Measurements from ENCODE around the gene CNTNAP2.

The CNTNAP2 gene

DNA sequence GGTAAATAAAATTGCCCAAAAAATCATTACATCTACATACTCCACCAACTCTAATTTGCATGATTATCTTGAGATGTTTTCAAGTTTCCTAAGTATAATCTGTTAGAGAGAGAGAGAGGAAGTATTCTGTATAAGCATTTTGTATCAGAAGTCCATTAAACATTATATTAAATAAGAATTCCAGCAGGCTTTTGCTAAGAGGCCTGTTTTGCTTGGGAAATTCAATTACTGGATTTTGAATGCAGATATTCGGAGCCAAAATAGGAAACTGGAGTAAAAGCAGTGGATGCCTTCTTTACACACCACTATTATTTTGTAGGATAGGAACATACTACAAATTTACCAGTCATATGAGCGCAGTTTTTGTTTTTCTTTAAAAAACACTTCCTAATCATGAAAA is 727.8 kb downstream of the CNTNAP2 start:
- H3K36me3 ChIP-seq (ENCODE audit: control insufficient read depth, insufficient read depth, low read length, severe bottlenecking): no peaks in the 10 kb centered on the region
- H3K9me3 ChIP-seq (ENCODE audit: control insufficient read depth, low read length): peaks cover 3% of the 10 kb centered on the region
- H3K9ac ChIP-seq (ENCODE audit: low read length): no peak overlapping the region
- no peak for DNase-seq (ENCODE audit: low read depth)
- H3K4me1 ChIP-seq (ENCODE audit: control insufficient read depth, insufficient read depth, low read length): no peaks in the 10 kb centered on the region
- no peak overlapping the region for H3K4me3 ChIP-seq (ENCODE audit: low read length)
- no peaks in the 10 kb centered on the region for H3K27me3 ChIP-seq (replicated peaks; ENCODE audit: control insufficient read depth, insufficient read depth, low read length)

DNA sequence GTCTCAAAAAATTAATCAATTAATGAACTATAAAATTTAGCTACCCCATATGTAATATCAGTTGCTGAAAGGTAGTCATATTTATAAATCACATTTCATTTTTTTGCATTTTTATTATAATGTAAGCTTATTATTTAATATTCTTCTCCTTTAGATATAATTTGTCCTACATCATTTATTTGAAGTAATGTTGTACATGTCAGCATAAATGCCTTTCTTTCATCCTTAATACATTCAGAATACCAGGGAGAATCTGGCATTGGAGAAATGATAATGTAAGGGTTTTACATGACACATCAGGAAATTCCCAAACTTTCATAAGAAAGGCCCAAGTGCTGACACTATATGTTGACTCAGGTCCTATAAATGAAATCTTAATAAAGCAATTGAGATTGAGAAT is 742.1 kb downstream of the CNTNAP2 start:
- Histone ChIP-seq H3K4me1 (ENCODE audit: control insufficient read depth, insufficient read depth, low read length) (no peaks in the 10 kb centered on the region), H3K27me3 (replicated peaks; ENCODE audit: control insufficient read depth, insufficient read depth, low read length) (no peaks in the 10 kb centered on the region), H3K9me3 (ENCODE audit: control insufficient read depth, low read length) (no peaks in the 10 kb centered on the region), H3K4me3 (ENCODE audit: low read length) (no peak overlapping the region), H3K36me3 (ENCODE audit: control insufficient read depth, insufficient read depth, low read length, severe bottlenecking) (no peaks in the 10 kb centered on the region), H3K9ac (ENCODE audit: low read length) (no peak overlapping the region)
- DNase-seq (ENCODE audit: low read depth): no peak

DNA sequence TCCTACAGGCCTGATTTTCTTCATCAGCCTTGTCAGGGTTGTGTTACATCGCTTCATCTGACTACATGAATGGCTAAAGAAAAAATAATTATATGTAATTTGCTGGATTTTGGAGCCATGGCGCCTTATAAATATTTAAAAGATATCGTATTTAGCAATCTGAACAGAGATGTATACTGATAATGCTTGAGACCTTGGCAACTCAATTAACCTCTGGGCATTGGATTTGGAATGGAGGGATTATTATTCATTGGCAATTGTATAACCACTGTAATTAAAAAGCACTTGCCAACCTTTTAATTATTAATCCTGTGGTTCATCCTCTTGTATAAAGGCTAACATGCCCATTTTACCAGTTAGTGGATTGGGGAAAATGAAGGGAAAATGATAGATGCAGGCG is 745.1 kb downstream of the CNTNAP2 start:
- Histone ChIP-seq H3K9me3 (ENCODE audit: control insufficient read depth, low read length) (no peaks in the 10 kb centered on the region), H3K27me3 (replicated peaks; ENCODE audit: control insufficient read depth, insufficient read depth, low read length) (no peaks in the 10 kb centered on the region), H3K36me3 (ENCODE audit: control insufficient read depth, insufficient read depth, low read length, severe bottlenecking) (no peaks in the 10 kb centered on the region), H3K4me1 (ENCODE audit: control insufficient read depth, insufficient read depth, low read length) (no peaks in the 10 kb centered on the region), H3K9ac (ENCODE audit: low read length) (no peak overlapping the region), H3K4me3 (ENCODE audit: low read length) (no peak overlapping the region)
- no peak for DNase-seq (ENCODE audit: low read depth)

- Histone ChIP-seq H3K4me1 (ENCODE audit: control insufficient read depth, insufficient read depth, low read length) (no peaks in the 10 kb centered on the region), H3K9me3 (ENCODE audit: control insufficient read depth, low read length) (no peaks in the 10 kb centered on the region), H3K9ac (ENCODE audit: low read length) (no peak overlapping the region), H3K4me3 (ENCODE audit: low read length) (no peak overlapping the region), H3K36me3 (ENCODE audit: control insufficient read depth, insufficient read depth, low read length, severe bottlenecking) (no peaks in the 10 kb centered on the region), H3K27me3 (replicated peaks; ENCODE audit: control insufficient read depth, insufficient read depth, low read length) (no peaks in the 10 kb centered on the region)
- peak; percentile 39 for DNase-seq (ENCODE audit: low read depth)
Measured at GRCh38 chr7:146862415-146862814, 745.8 kb downstream of the CNTNAP2 start.

DNA sequence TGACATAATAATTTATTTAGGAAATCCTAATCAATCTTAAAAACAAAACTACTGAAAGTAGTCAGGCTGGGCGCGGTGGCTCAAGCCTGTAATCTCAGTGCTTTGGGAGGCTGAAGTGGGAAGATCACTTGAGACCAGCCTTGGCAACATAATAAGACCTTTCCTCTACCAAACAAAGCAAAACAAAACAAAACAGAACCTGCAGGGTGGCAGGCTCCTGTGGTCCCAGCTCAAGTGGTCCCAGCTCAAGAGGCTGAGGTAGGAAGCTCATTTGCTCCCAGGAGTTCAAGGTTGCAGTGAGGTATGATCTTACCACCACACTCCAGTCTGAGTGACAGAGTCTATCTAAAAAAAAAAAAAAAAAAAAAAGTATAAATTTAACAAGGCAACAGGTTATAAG is 748.0 kb downstream of the CNTNAP2 start:
- Histone ChIP-seq H3K9ac (ENCODE audit: low read length) (no peak overlapping the region), H3K9me3 (ENCODE audit: control insufficient read depth, low read length) (no peaks in the 10 kb centered on the region), H3K4me3 (ENCODE audit: low read length) (no peak overlapping the region), H3K27me3 (replicated peaks; ENCODE audit: control insufficient read depth, insufficient read depth, low read length) (no peaks in the 10 kb centered on the region), H3K36me3 (ENCODE audit: control insufficient read depth, insufficient read depth, low read length, severe bottlenecking) (no peaks in the 10 kb centered on the region), H3K4me1 (ENCODE audit: control insufficient read depth, insufficient read depth, low read length) (no peaks in the 10 kb centered on the region)
- DNase-seq (ENCODE audit: low read depth): no peak

- Histone ChIP-seq H3K9ac (ENCODE audit: low read length) (no peak overlapping the region), H3K27me3 (replicated peaks; ENCODE audit: control insufficient read depth, insufficient read depth, low read length) (no peaks in the 10 kb centered on the region), H3K36me3 (ENCODE audit: control insufficient read depth, insufficient read depth, low read length, severe bottlenecking) (no peaks in the 10 kb centered on the region), H3K9me3 (ENCODE audit: control insufficient read depth, low read length) (no peaks in the 10 kb centered on the region), H3K4me3 (ENCODE audit: low read length) (no peak overlapping the region), H3K4me1 (ENCODE audit: control insufficient read depth, insufficient read depth, low read length) (no peaks in the 10 kb centered on the region)
- no peak for DNase-seq (ENCODE audit: low read depth)
Measured at GRCh38 chr7:146865696-146866095, 749.1 kb downstream of the CNTNAP2 start.

GRCh38 chr7:146874722-146875121 is 758.1 kb downstream of the CNTNAP2 start:
- H3K4me3 ChIP-seq (ENCODE audit: low read length): no peak overlapping the region
- H3K36me3 ChIP-seq (ENCODE audit: control insufficient read depth, insufficient read depth, low read length, severe bottlenecking): no peaks in the 10 kb centered on the region
- H3K27me3 ChIP-seq (replicated peaks; ENCODE audit: control insufficient read depth, insufficient read depth, low read length): no peaks in the 10 kb centered on the region
- H3K9ac ChIP-seq (ENCODE audit: low read length): no peak overlapping the region
- H3K9me3 ChIP-seq (ENCODE audit: control insufficient read depth, low read length): no peaks in the 10 kb centered on the region
- no peaks in the 10 kb centered on the region for H3K4me1 ChIP-seq (ENCODE audit: control insufficient read depth, insufficient read depth, low read length)
- no peak for DNase-seq (ENCODE audit: low read depth)

GRCh38 chr7:146875237-146875785 is 758.7 kb downstream of the CNTNAP2 start:
- no peaks in the 10 kb centered on the region for H3K36me3 ChIP-seq (ENCODE audit: control insufficient read depth, insufficient read depth, low read length, severe bottlenecking)
- H3K9me3 ChIP-seq (ENCODE audit: control insufficient read depth, low read length): no peaks in the 10 kb centered on the region
- DNase-seq (ENCODE audit: low read depth): no peak
- H3K9ac ChIP-seq (ENCODE audit: low read length): no peak overlapping the region
- no peak overlapping the region for H3K4me3 ChIP-seq (ENCODE audit: low read length)
- H3K4me1 ChIP-seq (ENCODE audit: control insufficient read depth, insufficient read depth, low read length): no peaks in the 10 kb centered on the region
- no peaks in the 10 kb centered on the region for H3K27me3 ChIP-seq (replicated peaks; ENCODE audit: control insufficient read depth, insufficient read depth, low read length)

GRCh38 chr7:146875981-146876380 is 759.4 kb downstream of the CNTNAP2 start:
- H3K9ac ChIP-seq (ENCODE audit: low read length): no peak overlapping the region
- no peak overlapping the region for H3K4me3 ChIP-seq (ENCODE audit: low read length)
- no peaks in the 10 kb centered on the region for H3K9me3 ChIP-seq (ENCODE audit: control insufficient read depth, low read length)
- H3K27me3 ChIP-seq (replicated peaks; ENCODE audit: control insufficient read depth, insufficient read depth, low read length): no peaks in the 10 kb centered on the region
- DNase-seq (ENCODE audit: low read depth): peak; percentile 65
- H3K36me3 ChIP-seq (ENCODE audit: control insufficient read depth, insufficient read depth, low read length, severe bottlenecking): no peaks in the 10 kb centered on the region
- no peaks in the 10 kb centered on the region for H3K4me1 ChIP-seq (ENCODE audit: control insufficient read depth, insufficient read depth, low read length)

GRCh38 chr7:146876411-146876810 is 759.8 kb downstream of the CNTNAP2 start:
- Histone ChIP-seq H3K9ac (ENCODE audit: low read length) (no peak overlapping the region), H3K9me3 (ENCODE audit: control insufficient read depth, low read length) (no peaks in the 10 kb centered on the region), H3K4me3 (ENCODE audit: low read length) (no peak overlapping the region), H3K4me1 (ENCODE audit: control insufficient read depth, insufficient read depth, low read length) (no peaks in the 10 kb centered on the region), H3K27me3 (replicated peaks; ENCODE audit: control insufficient read depth, insufficient read depth, low read length) (no peaks in the 10 kb centered on the region), H3K36me3 (ENCODE audit: control insufficient read depth, insufficient read depth, low read length, severe bottlenecking) (no peaks in the 10 kb centered on the region)
- no peak for DNase-seq (ENCODE audit: low read depth)

- Histone ChIP-seq H3K36me3 (ENCODE audit: control insufficient read depth, insufficient read depth, low read length, severe bottlenecking) (no peaks in the 10 kb centered on the region), H3K4me3 (ENCODE audit: low read length) (no peak overlapping the region), H3K27me3 (replicated peaks; ENCODE audit: control insufficient read depth, insufficient read depth, low read length) (no peaks in the 10 kb centered on the region), H3K9me3 (ENCODE audit: control insufficient read depth, low read length) (no peaks in the 10 kb centered on the region), H3K4me1 (ENCODE audit: control insufficient read depth, insufficient read depth, low read length) (no peaks in the 10 kb centered on the region), H3K9ac (ENCODE audit: low read length) (no peak overlapping the region)
- peak; percentile 48 for DNase-seq (ENCODE audit: low read depth)
Measured at GRCh38 chr7:146878901-146879300, 762.3 kb downstream of the CNTNAP2 start.

GRCh38 chr7:146885231-146885630 is 768.6 kb downstream of the CNTNAP2 start:
- Histone ChIP-seq H3K36me3 (ENCODE audit: control insufficient read depth, insufficient read depth, low read length, severe bottlenecking) (no peaks in the 10 kb centered on the region), H3K4me1 (ENCODE audit: control insufficient read depth, insufficient read depth, low read length) (no peaks in the 10 kb centered on the region), H3K4me3 (ENCODE audit: low read length) (no peak overlapping the region), H3K9ac (ENCODE audit: low read length) (no peak overlapping the region), H3K27me3 (replicated peaks; ENCODE audit: control insufficient read depth, insufficient read depth, low read length) (no peaks in the 10 kb centered on the region), H3K9me3 (ENCODE audit: control insufficient read depth, low read length) (peaks cover 4% of the 10 kb centered on the region)
- DNase-seq (ENCODE audit: low read depth): no peak

All from adipocyte (in vitro differentiated cells).